AG04449 (cell line): ENCODE data around the gene MSH2.

Experiments
- CTCF ChIA-PET: fragments of 350-600 bp; formaldehyde crosslinking; extraction: SDS; loops from one replicate; lab custom pipeline; 2021; ENCODE audit warnings: antibody characterized with exemption; lab: Yijun Ruan, JAX
- POLR2A ChIA-PET: fragments of 400-600, 350-600 bp; formaldehyde crosslinking; extraction: SDS; loops from one replicate; lab custom pipeline; 2020; ENCODE audit warnings: antibody characterized with exemption, inconsistent platforms; lab: Yijun Ruan, JAX
- DNase-seq: peaks from one replicate; pipeline ENCODE4 v3.0.0-alpha.2; 2010; ENCODE audit warnings: low read depth, low spot score
- H3K4me3 ChIP-seq: 2 replicates; pipeline ENCODE4 v1.5.1; 2011; ENCODE audit warnings: low read depth, mild to moderate bottlenecking, control low read depth, low read length
- TF ChIP-seq, protein P1 (sequence below): IDR thresholded peaks from one replicate; pipeline ENCODE4 v1.5.1; 2011; ENCODE audit warnings: mild to moderate bottlenecking, moderate library complexity, low read length, control low read depth, inconsistent platforms; ENCODE audit not compliant: insufficient read depth; ENCODE audit errors: missing control alignments

Gene MSH2

DNA sequence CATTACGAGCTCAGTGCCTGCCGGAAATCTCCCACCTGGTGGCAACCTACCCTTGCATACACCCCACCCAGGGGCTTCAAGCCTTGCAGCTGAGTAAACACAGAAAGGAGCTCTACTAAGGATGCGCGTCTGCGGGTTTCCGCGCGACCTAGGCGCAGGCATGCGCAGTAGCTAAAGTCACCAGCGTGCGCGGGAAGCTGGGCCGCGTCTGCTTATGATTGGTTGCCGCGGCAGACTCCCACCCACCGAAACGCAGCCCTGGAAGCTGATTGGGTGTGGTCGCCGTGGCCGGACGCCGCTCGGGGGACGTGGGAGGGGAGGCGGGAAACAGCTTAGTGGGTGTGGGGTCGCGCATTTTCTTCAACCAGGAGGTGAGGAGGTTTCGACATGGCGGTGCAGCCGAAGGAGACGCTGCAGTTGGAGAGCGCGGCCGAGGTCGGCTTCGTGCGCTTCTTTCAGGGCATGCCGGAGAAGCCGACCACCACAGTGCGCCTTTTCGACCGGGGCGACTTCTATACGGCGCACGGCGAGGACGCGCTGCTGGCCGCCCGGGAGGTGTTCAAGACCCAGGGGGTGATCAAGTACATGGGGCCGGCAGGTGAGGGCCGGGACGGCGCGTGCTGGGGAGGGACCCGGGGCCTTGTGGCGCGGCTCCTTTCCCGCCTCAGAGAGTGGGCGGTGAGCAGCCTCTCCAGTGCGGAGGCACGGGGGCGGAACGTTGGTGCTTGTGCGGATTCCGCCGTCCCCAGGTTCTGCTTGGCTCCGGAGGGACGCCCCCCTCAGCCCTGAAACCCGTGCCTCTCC is at the start of gene MSH2:
MSH2 (plus strand) TSS at position 352 of the 804 bp plus-strand sequence; CDS start at position 388, 36 bp downstream.
- ChIA-PET CTCF (interaction anchor here (0.9 to 3.7 kb wide), 6 partner anchors 15 to 369 kb away, joined by 3 to 19 read pairs (median 6); no protein-coding TSS in a partner anchor), POLR2A (interaction anchor here (0.6 kb wide), 1 partner anchor 9 kb away, joined by 3 read pairs; no protein-coding TSS in a partner anchor)
- TF ChIP-seq, protein P1, sequence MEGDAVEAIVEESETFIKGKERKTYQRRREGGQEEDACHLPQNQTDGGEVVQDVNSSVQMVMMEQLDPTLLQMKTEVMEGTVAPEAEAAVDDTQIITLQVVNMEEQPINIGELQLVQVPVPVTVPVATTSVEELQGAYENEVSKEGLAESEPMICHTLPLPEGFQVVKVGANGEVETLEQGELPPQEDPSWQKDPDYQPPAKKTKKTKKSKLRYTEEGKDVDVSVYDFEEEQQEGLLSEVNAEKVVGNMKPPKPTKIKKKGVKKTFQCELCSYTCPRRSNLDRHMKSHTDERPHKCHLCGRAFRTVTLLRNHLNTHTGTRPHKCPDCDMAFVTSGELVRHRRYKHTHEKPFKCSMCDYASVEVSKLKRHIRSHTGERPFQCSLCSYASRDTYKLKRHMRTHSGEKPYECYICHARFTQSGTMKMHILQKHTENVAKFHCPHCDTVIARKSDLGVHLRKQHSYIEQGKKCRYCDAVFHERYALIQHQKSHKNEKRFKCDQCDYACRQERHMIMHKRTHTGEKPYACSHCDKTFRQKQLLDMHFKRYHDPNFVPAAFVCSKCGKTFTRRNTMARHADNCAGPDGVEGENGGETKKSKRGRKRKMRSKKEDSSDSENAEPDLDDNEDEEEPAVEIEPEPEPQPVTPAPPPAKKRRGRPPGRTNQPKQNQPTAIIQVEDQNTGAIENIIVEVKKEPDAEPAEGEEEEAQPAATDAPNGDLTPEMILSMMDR = no peak
- peak; percentile 38 for DNase-seq
- H3K4me3 ChIP-seq = peak within 1 kb of the TSS; percentile 83

DNA sequence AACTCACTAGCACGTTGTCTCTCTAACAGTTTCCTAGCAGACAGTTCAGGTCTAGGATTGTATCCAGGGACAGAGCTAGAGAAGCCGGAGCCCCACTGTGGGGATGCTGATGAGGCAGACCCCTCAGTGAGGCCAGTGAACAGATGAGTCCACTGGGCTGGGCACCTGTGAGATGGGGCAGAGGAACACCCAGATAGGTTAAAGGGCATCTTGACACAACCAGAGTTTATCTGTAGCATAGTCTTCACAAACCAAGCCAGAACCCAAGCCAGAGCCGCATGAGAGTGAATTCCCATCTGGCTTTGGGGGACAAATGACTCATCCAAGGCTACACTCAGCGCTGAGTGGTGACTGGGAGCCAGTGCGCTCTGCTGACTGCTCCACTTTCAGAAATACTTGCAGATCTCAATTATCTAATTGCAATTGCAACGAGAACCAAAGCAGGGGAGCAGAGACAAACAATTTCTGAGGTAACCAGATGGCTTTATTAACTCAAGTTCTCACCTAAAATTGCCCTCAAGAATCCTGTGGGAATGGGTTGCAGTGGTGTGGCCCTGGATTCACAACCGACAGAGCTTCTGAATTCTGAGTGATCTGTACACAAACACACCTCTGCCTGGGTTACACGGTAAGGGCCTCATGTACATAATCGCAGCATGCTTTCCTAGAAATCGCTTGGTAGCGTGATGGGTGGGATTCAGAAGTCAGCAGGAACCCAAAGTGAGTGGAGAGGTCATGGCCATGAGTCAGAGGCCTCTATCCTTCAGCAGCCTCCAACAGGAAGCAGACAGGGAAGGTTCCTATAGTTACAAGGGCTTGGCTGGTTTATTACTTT is 48.7 kb upstream of the MSH2 start:
- H3K4me3 ChIP-seq = no peak overlapping the region
- TF ChIP-seq, protein P1 = no peak
- CTCF ChIA-PET = interaction anchor here (1.2 to 1.6 kb wide), 5 partner anchors 10 to 34 kb away, joined by 3 to 11 read pairs (median 4); no protein-coding TSS in a partner anchor
- DNase-seq = no peak
- POLR2A ChIA-PET = no interaction called here

DNA sequence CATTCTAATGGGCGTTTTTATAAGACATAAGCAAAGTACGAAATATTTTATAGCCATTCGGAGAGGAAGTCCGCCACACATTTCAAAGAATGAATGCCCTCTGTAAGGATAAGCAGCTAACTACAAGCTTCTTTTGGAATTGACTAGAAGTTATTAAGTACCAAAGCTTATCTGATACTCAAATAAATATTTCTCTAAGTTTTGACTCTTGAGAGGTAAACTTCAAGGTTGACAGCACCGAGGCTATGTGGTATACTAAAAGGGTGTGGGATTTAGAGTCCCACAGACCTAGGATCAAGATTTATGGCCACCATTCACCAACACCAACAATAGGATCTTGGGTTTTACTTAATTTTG is 48.1 kb upstream of the MSH2 start:
- ChIA-PET POLR2A (no interaction called here), CTCF (interaction anchor here (1.2 to 1.6 kb wide), 4 partner anchors 11 to 34 kb away, joined by 3 to 11 read pairs (median 5); no protein-coding TSS in a partner anchor)
- TF ChIP-seq, protein P1 = no peak
- DNase-seq = no peak
- no peak overlapping the region for H3K4me3 ChIP-seq

DNA sequence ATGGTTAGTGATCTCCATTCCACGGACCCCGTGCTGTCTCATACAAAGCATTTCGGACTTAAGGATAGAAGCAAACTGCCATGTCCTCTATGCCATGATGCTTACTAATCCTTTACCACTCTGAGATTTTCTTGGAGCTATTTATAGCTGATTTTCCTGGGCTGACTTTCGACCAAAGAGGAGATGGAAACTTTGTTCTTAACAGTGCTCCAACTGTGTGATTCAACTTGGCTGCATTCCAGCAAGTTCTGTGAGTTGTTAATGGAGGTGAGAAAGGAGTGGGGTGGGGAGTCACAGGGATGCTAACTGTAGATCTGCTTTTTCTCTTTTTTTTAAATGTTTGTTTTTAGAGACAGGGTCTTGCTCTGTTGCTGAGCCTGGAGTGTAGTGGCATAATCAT is 45.5 kb upstream of the MSH2 start:
- TF ChIP-seq, protein P1 = no peak
- DNase-seq = no peak
- POLR2A ChIA-PET = interaction anchor here (0.7 to 0.8 kb wide), 2 partner anchors 10 to 20 kb away, joined by 3 read pairs; no protein-coding TSS in a partner anchor
- CTCF ChIA-PET = interaction anchor here (1.2 kb wide), 1 partner anchor 12 kb away, joined by 3 read pairs; no protein-coding TSS in a partner anchor
- H3K4me3 ChIP-seq = no peak overlapping the region

DNA sequence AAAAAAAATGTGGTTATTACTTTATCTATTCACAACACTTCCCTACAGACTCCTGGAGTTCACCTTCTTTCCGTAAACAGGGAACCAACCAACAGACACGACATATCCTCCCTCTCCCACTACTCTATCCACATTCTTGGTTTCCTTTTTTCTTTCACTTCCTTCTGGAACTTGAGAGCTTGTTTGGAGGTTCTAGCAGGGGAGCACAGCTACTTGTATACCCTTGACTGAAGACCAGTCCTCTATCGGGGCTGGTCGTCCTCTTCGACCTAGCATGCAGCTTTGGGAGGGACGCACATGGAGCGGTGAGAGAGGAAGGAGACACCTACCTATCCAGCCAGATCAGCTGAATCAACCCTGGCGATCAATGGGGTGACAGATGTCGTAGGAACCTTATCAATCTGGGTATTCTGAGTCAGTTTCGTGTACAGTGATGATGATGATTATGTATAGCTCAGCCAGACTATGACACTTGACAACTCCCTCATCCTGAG is 43.5 kb upstream of the MSH2 start:
- CTCF ChIA-PET = interaction anchor here (1.3 to 3.6 kb wide), 2 partner anchors 24 to 29 kb away, joined by 4 to 17 read pairs; no protein-coding TSS in a partner anchor
- no peak overlapping the region for H3K4me3 ChIP-seq
- DNase-seq = no peak
- POLR2A ChIA-PET = no interaction called here
- TF ChIP-seq, protein P1 = no peak
